Measurements from ENCODE around the gene BMPR2. TPM values are rescaled to one million over a fixed set of nuclear protein-coding genes. Genes with fewer than 3 reads are reported as not detected.

The BMPR2 gene
- 47.8 TPM for total RNA-seq

GRCh38 chr2:202375609-202376408 is at the start of gene BMPR2:
BMPR2 (plus strand) TSS chr2:202376327; CDS start chr2:202377475, 1,148 bp downstream.
- Histone ChIP-seq H3K27ac (peak within 1 kb of the TSS; percentile 98 to 100), H3K9me3 (no peaks in the 10 kb centered on the region), H3K36me3 (no peaks in the 10 kb centered on the region), H3K4me3 (peak within 1 kb of the TSS; percentile 97 to 98), H3K4me1 (peaks cover 0 to 8% of the 10 kb centered on the region in 2 donors), H3K27me3 (no peaks in the 10 kb centered on the region)
- intact Hi-C loops (cut with DNase I): loop anchor here (1.0 to 10.0 kb wide), 7 partner anchors 53 to 537 kb away; partner anchors contain the start of genes CARF, FAM117B, FZD7 and NOP58
- no peak for TF ChIP-seq CTCF (IDR thresholded peaks at IDR 0.05)
- peak; percentile 75 to 93 for DNase-seq (ENCODE audit: low spot score in 2 of 2)

- H3K36me3 ChIP-seq: peaks cover 0 to 3% of the 10 kb centered on the region in 2 donors
- no peaks in the 10 kb centered on the region for H3K9me3 ChIP-seq
- intact Hi-C loops (cut with DNase I): no loop called here
- DNase-seq (ENCODE audit: low spot score in 2 of 2): no peak
- H3K4me1 ChIP-seq: no peaks in the 10 kb centered on the region
- no peak for TF ChIP-seq CTCF (IDR thresholded peaks at IDR 0.05)
- no peak overlapping the region for H3K4me3 ChIP-seq
- H3K27me3 ChIP-seq: no peaks in the 10 kb centered on the region
- H3K27ac ChIP-seq: no peak overlapping the region
These were observed 48.3 kb upstream of the BMPR2 start for GRCh38 chr2:202327858-202328257.

DNA sequence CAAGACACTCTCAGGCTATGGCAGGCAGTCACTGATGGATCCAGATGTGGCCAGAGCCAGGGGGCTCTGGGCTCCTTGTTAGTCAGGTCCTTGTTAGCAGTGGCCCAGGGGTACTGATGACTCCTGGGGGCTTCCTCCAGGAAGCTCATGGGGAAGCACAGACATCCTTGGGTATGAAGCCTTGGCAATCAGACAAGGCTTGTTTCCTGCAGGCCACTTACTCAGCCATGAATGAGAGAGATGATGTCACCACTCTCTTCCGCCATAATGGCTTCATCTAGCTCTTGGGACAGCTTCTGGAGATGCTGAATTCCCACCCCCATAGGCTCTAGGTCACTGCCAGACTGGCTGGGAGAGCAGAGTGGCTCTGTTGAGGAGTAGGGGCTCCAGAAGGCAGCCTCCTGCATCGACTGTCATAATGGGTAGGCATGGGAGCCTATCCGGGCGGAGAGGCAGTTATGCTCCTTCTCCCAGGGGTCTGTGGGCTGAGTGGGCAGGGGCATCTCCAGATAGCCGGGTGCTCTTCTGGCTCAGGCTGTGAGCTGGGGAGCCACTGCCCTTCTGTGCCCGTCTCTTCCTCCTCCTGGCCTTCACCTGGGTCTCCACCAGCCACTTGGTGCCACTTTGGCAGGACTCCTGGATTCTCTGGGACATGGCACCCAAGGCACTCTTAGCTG is 40.2 kb upstream of the BMPR2 start:
- no peaks in the 10 kb centered on the region for H3K4me1 ChIP-seq
- no peaks in the 10 kb centered on the region for H3K36me3 ChIP-seq
- intact Hi-C loops (cut with DNase I): no loop called here
- H3K9me3 ChIP-seq: no peaks in the 10 kb centered on the region
- peak in 1 of 2 donors; percentile 45 for DNase-seq (ENCODE audit: low spot score in 2 of 2)
- H3K27ac ChIP-seq: no peak overlapping the region
- TF ChIP-seq CTCF (IDR thresholded peaks at IDR 0.05): no peak
- no peak overlapping the region for H3K4me3 ChIP-seq
- H3K27me3 ChIP-seq: no peaks in the 10 kb centered on the region

GRCh38 chr2:202337151-202337550 is 39.0 kb upstream of the BMPR2 start:
- no peak for TF ChIP-seq CTCF (IDR thresholded peaks at IDR 0.05)
- intact Hi-C loops (cut with DNase I): no loop called here

DNA sequence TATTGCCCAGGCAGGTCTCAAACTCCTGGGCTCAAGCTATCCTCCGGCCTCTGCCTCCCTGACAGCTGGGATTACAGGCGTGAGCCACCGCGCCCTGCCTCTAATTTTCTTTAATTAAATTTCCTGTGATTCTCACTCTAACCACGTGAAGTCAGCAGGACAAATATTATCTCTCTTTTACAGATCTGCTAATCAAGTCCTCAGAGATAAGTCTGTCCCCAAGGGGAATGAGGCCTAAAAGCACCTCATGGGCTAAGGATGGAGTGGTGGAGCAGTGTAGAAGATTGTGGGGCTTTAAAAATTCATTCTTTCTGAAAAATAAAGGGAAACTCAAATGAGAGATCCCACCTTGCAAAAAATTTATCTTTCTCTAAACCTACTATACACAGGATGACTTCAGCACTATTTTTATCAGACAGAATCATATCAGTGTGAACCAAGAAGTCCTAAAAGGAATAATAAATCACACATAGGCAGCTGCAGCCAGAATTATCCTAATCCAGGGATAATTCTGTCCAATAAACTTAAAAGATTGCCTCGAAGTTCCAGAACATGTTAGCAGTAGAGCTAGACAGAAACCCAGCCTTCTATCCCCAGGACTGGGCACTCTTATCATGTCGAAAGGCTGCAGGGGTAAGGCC is 38.3 kb upstream of the BMPR2 start:
- Histone ChIP-seq H3K9me3 (no peaks in the 10 kb centered on the region), H3K4me1 (no peaks in the 10 kb centered on the region), H3K27me3 (no peaks in the 10 kb centered on the region), H3K27ac (no peak overlapping the region), H3K36me3 (no peaks in the 10 kb centered on the region), H3K4me3 (no peak overlapping the region)
- DNase-seq (ENCODE audit: low spot score in 2 of 2): no peak
- TF ChIP-seq CTCF (IDR thresholded peaks at IDR 0.05): no peak
- intact Hi-C loops (cut with DNase I): no loop called here

More at GRCh38 chr2:202337151-202337550, 39.0 kb upstream of the BMPR2 start:
- peak in 1 of 2 donors; percentile 28 for DNase-seq (ENCODE audit: low spot score in 2 of 2)
- Histone ChIP-seq H3K27ac (no peak overlapping the region), H3K9me3 (no peaks in the 10 kb centered on the region), H3K36me3 (no peaks in the 10 kb centered on the region), H3K4me3 (no peak overlapping the region), H3K4me1 (no peaks in the 10 kb centered on the region), H3K27me3 (no peaks in the 10 kb centered on the region)

Measured in ascending aorta (tissue), 2 donors.